ENCODE results near the gene RFXAP.

DNA sequence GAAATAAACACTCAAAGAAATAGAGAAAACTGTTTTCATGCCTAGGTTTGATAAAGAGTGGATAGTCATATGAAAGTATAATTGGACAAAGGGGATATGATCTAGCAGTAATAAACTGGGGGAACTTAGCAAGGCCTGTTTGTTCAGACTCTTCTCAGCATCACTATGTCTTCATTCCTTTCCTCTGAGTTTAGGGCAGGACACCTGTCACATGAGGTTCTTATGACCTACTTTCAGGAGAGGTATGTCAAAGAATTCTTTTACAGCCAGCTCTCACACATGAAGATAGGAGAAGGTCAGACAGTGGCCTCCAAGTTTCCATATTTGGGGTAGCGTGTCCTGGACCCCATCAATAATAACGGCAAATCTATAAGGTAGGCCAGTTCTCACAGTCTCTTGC is 11.4 kb upstream of the RFXAP start:
- no peak for TF ChIP-seq EZH2 (IDR thresholded peaks at IDR 0.05)
- no peak for TF ChIP-seq FOXP2 (optimal IDR thresholded peaks at IDR 0.05; ENCODE audit: control extremely low read depth, extremely low read length, insufficient read depth)
- no peak for TF ChIP-seq POLR2AphosphoS5 (IDR thresholded peaks at IDR 0.05; ENCODE audit: borderline replicate concordance, low read depth, low read length)
